GM12874 (cell line): ENCODE data around the gene KCNJ8.

Experiments used
- TF ChIP-seq, protein P1 (sequence below): IDR thresholded peaks from 2 replicates; pipeline ENCODE4 v1.5.1; 2011; ENCODE audit warnings: low read depth, mild to moderate bottlenecking, control low read depth, low read length, moderate library complexity; ENCODE audit not compliant: insufficient read depth

The KCNJ8 gene

DNA sequence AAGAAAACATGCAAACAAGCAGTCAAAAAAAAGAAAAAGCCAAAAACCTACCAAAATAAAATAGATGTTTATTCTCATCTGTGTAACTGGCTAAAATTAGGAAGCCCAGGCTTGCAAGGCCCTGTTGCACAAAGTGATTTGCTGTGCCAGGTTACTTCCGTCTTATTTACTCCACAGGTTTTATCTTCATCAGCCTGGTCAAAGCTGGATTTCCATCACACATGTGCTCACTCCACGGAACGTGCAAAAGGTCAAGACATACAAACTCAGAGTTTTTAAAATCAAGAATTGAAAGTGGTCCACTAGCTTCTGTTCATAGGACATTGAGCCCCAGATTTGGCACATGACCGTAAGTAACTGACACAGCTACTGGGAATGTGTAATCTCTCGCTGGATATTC, 14.8 kb downstream of the KCNJ8 start:
- TF ChIP-seq, protein P1, sequence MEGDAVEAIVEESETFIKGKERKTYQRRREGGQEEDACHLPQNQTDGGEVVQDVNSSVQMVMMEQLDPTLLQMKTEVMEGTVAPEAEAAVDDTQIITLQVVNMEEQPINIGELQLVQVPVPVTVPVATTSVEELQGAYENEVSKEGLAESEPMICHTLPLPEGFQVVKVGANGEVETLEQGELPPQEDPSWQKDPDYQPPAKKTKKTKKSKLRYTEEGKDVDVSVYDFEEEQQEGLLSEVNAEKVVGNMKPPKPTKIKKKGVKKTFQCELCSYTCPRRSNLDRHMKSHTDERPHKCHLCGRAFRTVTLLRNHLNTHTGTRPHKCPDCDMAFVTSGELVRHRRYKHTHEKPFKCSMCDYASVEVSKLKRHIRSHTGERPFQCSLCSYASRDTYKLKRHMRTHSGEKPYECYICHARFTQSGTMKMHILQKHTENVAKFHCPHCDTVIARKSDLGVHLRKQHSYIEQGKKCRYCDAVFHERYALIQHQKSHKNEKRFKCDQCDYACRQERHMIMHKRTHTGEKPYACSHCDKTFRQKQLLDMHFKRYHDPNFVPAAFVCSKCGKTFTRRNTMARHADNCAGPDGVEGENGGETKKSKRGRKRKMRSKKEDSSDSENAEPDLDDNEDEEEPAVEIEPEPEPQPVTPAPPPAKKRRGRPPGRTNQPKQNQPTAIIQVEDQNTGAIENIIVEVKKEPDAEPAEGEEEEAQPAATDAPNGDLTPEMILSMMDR: no peak

DNA sequence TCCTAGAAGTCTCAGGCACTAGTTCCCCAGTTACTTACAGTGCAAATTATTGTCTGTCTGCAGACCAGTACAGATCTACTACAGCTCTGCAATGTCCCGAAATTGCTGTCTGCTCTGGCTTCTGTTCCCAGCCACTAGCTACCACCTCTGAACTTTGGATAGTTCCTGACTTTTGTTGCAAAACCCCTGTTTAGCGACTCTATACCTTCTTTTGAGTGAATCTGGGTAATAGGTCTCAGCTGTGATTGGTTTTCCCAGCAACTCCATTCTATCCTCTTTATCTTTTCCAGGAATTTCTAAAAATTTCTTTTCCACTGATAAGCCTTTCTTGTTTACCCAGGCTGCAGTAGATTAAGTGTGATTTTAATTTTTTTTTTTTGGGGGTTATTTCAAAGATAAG, 16.8 kb downstream of the KCNJ8 start:
- TF ChIP-seq, protein P1: no peak

DNA sequence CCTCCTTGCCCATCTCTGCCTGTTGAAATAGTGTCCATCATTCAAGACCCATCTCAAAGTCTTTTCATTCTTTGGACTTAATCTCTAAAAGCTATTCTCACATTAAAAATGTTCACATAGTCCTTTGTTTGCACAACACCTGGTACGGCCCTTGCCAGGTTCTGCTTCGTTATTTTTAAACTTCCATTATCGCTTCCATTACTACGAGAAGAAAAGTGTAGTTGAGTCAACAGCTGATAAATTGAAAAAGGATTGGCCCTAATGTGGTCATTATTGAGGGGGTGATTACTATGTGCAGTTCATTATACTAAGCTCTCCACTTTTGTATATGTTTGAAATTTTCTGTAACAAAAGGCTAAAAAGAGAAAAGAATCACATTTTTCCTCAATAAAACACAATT, 17.8 kb downstream of the KCNJ8 start:
- TF ChIP-seq, protein P1: no peak

DNA sequence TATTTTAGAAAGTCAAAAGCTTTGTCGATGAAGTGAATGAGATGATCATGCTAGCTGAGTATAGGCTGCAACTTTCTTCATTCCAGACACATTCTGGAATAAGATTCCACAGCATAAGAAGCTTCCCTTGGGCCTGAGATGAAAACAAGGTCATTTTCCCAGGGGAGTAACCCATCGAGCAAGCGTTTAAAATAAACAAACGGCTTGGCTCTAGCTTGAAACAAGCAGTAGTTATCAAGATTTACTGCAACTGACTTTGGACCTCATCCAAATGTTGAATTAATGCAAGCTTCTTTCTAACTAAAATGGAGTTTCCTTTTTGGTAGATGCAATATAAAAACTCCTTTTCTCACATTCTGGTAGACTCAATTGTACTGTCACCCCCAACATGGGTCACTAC, 23.0 kb downstream of the KCNJ8 start:
- TF ChIP-seq, protein P1: no peak

DNA sequence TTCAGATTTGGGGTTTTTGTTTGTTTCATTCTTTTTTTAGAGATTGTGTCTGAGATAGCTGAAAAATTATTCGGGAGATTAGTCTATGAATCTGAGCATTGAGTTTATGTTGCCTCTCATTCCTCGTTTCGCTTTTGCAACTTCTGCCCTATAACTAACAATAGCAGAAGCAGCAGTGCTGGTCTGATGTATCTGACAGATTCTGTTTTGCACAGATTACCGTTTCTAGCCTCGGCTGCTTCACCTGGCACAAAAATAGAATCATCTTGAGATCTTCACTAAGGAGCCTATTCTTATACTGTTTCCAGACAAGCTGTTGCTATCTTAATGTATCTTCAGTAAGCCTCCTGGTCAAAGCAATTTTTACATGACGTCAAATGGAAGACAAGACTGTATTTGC, 29.2 kb downstream of the KCNJ8 start:
- TF ChIP-seq, protein P1: no peak

DNA sequence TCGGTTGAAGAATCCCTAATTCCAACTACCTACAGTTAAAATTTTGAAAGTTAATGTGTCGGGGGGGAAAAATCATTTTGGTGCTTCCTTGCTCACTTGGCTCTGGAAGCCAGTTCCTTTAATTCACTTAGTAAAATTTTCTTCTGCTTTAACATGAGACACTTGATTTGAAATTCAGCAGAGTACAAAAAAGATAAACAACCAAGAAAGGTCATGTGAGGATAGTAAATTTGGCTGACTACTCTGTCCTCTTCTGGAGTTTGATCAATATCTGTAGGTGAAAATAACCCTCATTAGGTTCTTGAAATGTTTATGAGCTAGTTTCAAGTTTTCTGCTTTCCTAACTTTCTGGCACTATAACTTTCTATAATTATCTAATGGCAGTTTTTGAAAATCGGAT, 43.4 kb downstream of the KCNJ8 start:
- TF ChIP-seq, protein P1: no peak

DNA sequence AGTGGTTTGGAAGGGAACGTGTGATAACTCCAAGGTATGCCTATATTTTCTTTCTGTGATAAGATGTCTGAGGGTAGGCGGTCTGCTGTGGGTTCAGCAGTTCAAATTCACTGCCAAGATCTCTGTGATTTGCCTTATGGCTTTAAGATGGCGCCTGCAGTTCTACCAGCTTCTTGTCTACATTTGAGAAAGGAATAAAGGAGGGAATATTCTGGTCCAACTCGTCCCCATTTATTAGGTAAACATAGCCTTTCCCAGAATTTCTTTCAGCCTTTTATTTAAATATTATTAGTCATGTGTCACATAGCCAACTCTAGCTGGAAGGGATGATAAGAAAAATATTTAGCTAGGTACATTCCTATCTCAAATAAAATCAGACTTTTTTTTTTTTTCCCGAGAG, 48.8 kb downstream of the KCNJ8 start:
- TF ChIP-seq, protein P1: no peak
